NCI-H1092 (cell line): ENCODE measurements around the gene SOCS3.

ENCODE experiments used
- DNase-seq: peaks from one replicate; lab custom pipeline; 2025; lab: John Stamatoyannopoulos, UW

SOCS3 gene

GRCh38 chr17:78367193-78367592 is 7.3 kb upstream of the SOCS3 start:
- no peak for DNase-seq

- DNase-seq = no peak
Measured at GRCh38 chr17:78366109-78366848, 6.4 kb upstream of the SOCS3 start.

GRCh38 chr17:78365561-78366108 is 5.8 kb upstream of the SOCS3 start:
- no peak for DNase-seq

- no peak for DNase-seq
Measured at GRCh38 chr17:78364436-78365281, 4.8 kb upstream of the SOCS3 start.

GRCh38 chr17:78362671-78363070 is 2.8 kb upstream of the SOCS3 start:
- no peak for DNase-seq

GRCh38 chr17:78362232-78362631 is 2.4 kb upstream of the SOCS3 start:
- no peak for DNase-seq

GRCh38 chr17:78361225-78361701 is 1.4 kb upstream of the SOCS3 start:
- no peak for DNase-seq

GRCh38 chr17:78360371-78361224 is 721 bp upstream of the SOCS3 start:
- peak; percentile 66 for DNase-seq

- no peak for DNase-seq
Measured at GRCh38 chr17:78359321-78359996, 418 bp downstream of the SOCS3 start.

GRCh38 chr17:78358538-78359320 is 1.1 kb downstream of the SOCS3 start:
- DNase-seq = no peak

- no peak for DNase-seq
Measured at GRCh38 chr17:78357672-78358537, 2.0 kb downstream of the SOCS3 start.

- no peak for DNase-seq
Measured at GRCh38 chr17:78357177-78357586, 2.7 kb downstream of the SOCS3 start.

- no peak for DNase-seq
Measured at GRCh38 chr17:78356101-78356713, 3.7 kb downstream of the SOCS3 start.

- no peak for DNase-seq
Measured at GRCh38 chr17:78355701-78356100, 4.2 kb downstream of the SOCS3 start.

- DNase-seq = no peak
Measured at GRCh38 chr17:78355045-78355641, 4.7 kb downstream of the SOCS3 start.

- no peak for DNase-seq
Measured at GRCh38 chr17:78353834-78354233, 6.0 kb downstream of the SOCS3 start.

- no peak for DNase-seq
Measured at GRCh38 chr17:78351449-78352006, 8.3 kb downstream of the SOCS3 start.

- no peak for DNase-seq
Measured at GRCh38 chr17:78349891-78350642, 9.8 kb downstream of the SOCS3 start.
